ENCODE data around the gene MAP3K21.

The MAP3K21 gene

DNA sequence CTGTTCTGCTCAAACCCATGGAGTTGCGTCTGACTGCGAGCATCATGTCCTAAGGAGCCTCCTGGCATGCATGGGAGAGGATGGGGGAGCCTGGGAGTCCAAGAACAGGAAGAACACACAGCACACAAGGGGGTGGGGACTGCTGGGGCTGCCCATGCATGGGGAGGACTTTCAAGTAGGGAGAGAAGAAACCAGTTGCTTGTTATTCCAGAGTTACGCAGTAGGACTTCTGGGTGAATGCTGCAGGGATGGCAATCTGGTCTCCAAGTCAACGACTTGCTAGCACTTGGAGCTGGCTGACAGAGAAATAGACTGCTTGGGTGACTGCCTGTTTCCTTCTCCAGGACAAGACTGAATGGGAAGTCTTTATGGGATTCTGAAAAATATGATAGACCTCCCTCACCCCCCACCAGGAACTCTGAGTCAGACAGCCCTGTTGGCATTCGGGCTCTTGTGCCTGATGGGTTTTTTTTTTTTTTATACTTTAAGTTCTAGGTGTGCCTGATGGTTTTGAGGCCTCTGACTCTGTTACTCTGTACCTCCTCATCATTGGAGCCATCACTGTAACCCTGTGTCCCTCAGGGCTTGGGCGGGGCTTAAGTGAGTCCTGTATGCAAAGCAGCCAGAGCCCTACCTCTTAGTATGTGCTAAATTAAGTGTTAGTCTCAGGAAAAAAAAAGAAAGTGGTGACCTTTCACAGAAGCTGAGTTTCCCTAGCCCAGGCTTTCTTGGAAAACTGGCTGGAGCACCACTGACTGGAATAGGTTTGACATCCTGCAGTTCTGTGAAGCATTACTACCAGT is 30.3 kb downstream of the MAP3K21 start:
- DNase-seq (ENCODE audit: low read depth in 2 of 3, low spot score in 2 of 3) = no peak

DNA sequence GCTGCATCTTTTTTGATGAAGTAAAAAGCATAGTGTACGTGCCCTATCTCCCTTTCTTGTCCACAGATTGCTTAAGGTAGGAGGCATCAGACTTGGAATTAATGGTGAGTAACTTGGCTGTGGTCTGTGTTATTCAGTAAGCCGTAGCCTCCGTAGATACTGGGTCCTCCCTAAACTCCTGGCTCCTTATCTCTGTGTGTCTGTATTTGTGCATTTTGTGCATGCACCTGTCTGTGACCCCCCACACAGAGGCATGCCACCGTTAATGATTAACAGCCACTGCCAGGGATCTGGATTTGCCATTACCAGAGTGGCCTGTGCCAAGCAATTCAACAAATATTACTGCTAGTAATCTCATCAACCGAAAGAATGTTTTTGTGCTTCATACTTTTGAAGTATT is 31.9 kb downstream of the MAP3K21 start:
- DNase-seq (ENCODE audit: low read depth in 2 of 3, low spot score in 2 of 3) = no peak

DNA sequence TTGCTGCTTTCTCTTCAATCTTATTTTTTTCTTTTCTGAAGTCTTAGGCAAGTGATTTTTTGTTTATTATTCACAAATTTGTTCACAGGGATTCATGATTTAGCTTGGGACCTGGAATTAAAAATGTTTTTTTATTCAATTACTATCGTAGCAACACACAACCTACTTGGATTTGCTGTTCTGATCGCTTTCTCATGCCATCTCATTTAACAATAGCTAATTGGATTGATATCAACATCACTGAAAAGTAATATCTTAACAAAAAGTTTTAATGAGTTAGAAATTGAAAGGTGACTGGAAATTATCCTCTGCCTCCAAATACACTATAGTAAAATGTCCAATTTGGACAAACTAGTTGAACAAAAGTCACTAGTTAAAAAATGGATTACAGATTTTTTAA is 32.4 kb downstream of the MAP3K21 start:
- no peak for DNase-seq (ENCODE audit: low read depth in 2 of 3, low spot score in 2 of 3)

DNA sequence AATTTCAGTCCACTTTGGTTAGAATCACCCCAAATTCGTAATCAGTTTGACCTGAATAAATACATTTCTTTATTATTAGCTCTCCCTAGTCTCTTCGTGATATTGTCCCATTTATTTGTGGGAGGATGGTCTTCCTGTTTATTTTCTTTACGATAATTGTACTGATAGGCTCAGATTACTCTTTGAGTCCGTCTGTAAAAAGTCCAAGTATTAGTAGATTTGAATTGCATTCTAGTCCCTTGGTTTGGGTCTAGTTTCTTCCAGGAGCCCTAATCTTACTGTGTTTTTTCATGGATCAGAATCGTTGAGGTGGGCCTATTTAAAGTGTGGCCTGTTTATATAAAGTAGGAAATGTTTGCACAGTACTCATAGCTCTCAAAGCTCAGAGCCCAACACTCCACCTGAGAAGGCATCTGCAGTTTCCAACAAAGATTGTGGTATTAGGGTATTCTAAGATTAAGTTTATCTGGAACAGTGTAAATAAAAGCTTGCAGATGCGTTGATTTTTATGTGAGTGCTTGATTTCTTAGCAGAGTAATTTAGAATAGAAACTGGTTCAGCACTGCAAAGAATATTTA is 33.1 kb downstream of the MAP3K21 start:
- no peak for DNase-seq (ENCODE audit: low read depth in 2 of 3, low spot score in 2 of 3)

DNA sequence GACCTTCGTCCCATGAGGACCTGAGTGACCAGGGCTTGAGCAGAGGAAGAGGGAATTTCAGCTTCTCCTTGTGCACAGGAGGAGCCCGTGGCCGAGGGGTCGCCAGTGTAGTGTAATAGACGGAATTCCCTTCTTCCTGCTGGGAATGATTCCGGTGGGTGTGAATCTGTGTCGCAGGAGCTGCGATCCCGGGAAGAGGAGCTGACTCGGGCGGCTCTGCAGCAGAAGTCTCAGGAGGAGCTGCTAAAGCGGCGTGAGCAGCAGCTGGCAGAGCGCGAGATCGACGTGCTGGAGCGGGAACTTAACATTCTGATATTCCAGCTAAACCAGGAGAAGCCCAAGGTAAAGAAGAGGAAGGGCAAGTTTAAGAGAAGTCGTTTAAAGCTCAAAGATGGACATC is 34.4 kb downstream of the MAP3K21 start:
- no peak for DNase-seq (ENCODE audit: low read depth in 2 of 3, low spot score in 2 of 3)

DNA sequence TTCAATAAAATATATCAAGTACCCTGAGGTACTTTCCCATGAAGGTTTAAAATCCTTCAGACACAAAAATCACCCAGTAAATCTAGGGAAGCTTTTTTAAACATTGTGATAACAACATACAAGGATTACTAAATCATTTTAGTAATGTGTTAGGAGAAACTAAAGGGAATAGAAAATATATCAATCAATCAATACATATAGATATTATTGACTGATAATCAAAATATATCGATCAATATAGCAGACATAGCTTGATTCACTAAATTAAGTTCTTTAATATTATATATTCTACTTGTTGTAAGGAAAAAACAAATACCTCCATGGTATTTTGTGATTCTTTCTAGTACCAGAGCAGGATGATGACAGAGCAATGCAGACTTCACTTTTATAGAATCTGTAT is 35.2 kb downstream of the MAP3K21 start:
- DNase-seq (ENCODE audit: low read depth in 2 of 3, low spot score in 2 of 3) = no peak

DNA sequence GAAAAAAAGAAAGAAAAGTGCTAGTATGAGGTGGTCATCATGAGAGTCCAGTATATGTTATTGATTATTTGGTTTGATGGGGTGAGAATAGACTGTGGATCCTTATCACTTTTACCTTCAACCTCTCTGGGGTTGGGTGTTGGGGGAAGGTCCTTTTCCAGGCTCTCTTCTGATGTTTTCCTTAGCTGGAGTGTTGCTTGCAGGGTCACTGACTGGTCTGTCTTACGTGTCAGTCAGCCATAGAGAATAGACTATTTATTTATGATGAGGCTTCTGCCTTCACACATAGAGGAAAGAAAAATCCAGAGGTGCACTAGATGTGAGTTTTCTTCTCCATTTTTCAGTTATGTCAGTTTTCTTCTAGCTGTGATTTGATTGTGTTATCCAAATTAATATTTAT is 36.5 kb downstream of the MAP3K21 start:
- no peak for DNase-seq (ENCODE audit: low read depth in 2 of 3, low spot score in 2 of 3)

DNA sequence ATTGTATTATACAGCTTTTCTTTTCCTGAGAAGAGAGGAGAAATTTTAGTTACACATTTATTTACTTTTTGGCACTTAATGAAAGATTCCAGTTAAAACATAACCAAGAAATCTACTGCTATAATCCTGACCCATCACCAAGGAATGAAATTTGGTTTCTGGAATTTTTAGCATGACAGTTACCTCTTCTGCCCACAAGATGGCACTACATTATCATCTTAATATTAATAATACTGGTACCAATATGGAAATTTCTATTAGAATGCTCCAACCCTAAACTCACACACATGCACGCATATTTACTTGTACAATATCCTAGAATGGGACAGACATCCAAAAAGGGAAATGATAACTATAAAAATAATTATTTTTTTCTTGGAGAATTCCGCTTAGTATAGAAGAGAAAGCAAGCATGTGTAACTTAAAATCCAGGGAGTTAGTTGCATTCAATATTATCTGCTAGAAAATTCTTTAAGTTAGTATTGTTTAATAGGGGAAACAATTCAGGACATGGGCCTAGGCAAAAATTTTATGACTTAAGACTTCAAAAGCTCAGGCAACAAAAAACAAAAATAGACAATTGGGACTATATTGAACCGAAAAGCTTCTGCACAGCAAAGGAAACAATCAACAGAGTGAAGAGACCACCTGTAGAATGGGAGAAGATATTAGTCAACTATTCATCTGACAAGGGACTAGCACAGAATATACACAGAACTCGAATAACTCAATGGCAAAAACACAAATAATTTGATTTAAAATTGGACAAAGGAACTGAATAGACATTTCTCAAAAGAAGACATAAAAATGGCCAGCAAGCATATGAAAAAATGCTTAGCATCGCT is 37.4 kb downstream of the MAP3K21 start:
- DNase-seq (ENCODE audit: low read depth in 2 of 3, low spot score in 2 of 3) = no peak

DNA sequence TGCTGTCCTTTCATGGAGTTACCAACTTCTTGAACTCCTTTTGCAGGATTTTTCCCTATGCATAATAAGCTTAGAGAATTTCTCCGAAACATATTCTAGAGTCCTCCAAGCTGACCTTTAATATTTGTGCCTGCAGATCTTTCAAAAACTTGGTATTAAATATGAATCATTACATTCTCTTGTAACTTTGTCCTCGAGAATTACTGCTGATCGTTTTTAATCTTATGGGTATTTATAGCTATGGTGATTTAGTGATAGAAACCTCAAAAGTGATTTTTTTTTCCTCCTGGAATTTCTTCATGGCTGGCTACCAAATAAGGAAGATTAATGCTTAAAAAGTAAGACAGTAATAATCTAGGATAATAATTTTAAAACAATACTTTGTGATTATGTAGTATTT is 39.1 kb downstream of the MAP3K21 start:
- DNase-seq (ENCODE audit: low read depth in 2 of 3, low spot score in 2 of 3) = no peak

DNA sequence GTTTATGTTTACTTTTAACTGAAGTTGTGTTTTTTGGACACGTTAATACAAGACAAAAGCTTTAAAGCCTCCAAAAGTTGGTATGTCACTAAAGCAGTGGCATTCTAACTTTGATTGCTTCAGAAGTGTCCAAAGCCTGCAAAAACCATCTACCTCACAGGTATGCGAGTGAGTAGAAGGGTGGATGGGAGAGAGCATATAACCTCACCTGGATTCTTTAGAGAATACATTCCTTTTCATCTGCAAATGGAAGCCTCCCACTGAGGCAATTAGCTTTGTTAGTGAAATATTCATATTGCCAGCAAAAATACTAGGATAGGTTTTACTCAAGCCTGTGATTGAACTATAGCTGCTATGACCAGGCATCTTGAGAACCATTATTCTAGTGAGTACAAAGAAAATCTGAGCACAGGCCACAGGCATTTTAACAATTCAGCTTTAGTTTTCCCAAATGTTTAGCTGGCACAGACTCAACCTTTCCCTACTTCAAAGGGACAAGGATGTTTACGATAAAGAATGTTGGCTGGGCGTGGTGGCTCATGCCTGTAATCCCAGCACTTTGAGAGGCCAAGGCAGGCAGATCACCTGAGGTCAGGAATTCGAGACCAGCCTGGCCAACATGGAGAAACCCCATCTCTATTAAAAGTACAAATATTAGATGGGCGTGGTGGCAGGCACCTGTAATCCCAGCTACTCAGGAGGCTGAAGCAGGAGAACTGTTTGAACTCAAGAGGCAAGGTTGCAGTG is 39.7 kb downstream of the MAP3K21 start:
- no peak for DNase-seq (ENCODE audit: low read depth in 2 of 3, low spot score in 2 of 3)

DNA sequence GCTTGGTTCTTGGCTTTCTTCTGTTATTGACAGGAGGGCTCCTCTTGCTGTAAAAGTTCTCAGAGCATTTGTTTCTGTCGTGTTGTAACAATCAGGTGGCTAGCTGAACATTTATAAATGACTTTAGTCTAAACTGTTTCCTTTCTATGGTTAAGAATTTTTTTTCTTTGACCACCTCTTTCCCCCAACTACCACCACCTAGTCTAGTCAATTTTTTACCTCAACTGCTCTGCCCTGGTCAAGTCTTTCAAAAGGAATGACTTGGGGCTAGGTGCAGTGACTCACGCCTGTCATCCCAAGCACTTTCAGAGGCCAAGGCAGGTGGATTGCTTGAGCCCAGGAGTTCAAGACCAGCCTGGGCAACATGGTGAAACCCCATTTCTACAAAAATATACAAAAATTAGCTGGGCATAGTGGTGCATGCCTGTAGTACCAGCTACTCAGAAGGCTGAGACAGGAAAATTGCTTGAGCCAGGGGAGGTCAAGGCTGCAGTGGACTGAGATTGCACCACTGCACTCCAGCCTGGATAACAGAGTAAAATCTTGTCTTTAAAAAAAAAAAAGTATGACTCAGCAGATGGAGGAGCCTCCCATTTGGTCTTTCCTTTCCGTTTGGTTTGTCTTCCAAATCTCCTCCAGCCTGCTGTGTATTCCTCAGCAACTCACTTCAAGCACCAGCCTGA is 40.7 kb downstream of the MAP3K21 start:
- DNase-seq (ENCODE audit: low read depth in 2 of 3, low spot score in 2 of 3) = no peak

DNA sequence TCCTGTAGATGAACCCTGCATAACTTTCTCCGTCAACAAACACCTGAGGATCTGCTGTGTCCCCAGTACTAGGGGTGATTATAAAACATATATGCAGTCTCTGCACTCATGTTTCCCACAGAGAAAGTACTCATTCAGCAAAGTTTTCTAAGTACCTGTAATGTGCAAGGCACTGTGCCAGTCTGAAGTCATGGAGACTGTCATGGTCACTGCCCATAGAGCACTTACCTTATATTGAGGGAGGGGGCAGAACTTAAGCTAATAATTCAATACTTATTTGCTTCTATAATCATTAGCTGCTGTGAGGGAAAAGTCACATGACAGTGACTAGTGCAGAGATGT is 41.2 kb downstream of the MAP3K21 start:
- DNase-seq (ENCODE audit: low read depth in 2 of 3, low spot score in 2 of 3) = no peak

DNA sequence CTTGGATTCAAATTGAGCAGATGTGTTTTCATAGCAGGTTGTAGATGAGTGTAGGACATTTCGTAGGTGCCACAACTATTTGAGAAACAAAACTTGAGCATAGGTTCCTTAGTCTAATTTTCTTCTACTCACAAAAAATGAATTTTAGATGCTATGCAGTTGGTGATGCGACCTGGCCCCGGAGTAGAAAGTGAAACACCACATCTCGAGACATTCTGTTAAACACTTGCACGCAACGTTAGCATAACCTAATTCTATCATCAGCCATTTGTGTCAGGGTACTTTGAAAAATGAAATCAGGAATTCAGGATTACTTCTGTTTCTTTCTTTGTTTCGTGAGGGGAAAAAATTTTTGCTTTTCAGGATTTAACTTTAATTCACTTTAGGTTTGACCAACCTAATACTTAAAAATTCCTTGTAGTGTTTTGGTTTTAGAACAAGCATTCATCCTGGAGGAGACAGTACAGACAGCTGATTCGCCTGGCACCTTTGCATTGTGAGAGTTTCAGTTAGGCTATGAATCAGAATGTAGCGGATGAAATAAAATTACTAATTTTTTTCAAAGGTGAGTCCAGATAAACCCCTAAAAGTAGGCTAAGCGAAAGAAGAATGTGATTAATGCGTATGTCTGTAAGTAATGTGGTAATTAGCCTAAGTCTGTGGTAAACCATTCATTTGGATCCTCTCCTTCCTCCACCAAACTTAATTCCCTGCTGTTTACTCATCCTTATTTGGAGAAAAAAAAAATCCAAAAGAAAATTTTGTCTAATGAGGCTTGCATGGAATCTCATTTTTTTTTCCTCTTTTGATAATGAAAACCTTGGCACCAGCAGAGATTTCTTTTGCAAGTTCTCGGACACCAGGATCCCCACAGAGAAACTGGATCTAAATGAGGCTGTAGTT is 44.9 kb downstream of the MAP3K21 start:
- no peak for DNase-seq (ENCODE audit: low read depth in 2 of 3, low spot score in 2 of 3)

DNA sequence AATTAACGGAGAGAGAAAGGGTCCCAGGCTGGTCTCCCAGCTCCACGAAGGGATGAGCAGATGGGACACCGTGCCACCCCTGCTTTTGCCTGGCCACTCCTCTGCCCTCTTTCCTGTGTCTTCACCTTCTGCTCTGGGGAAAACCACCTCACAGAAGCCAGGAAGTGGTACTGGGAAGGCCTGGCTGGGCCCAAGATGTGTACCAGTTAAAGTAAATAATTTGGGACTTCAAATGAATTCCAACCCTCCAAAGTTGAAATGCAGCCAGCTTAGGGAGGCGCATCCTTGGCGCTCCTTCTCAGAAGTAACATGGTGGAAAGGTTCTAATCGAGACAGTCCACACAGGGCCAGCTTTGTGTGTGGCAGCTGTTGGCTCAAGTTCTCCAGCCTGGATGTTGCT is 45.7 kb downstream of the MAP3K21 start:
- no peak for DNase-seq (ENCODE audit: low read depth in 2 of 3, low spot score in 2 of 3)

DNA sequence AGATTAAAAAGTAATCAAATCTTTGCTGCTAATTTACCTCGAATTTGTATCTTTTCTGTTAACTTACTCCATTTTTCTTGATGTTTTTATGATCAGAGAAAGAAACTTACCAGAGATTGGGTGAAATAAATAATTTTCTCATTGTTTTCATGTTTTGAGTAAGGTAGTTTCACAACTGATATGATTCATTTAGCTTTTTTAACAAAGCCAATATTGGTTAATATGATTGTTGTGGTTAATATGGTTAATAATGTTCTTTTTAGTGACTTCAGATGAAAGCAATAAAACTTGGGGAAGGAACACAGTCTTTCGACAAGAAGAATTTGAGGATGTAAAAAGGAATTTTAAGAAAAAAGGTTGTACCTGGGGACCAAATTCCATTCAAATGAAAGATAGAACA is 48.1 kb downstream of the MAP3K21 start:
- no peak for DNase-seq (ENCODE audit: low read depth in 2 of 3, low spot score in 2 of 3)

DNA sequence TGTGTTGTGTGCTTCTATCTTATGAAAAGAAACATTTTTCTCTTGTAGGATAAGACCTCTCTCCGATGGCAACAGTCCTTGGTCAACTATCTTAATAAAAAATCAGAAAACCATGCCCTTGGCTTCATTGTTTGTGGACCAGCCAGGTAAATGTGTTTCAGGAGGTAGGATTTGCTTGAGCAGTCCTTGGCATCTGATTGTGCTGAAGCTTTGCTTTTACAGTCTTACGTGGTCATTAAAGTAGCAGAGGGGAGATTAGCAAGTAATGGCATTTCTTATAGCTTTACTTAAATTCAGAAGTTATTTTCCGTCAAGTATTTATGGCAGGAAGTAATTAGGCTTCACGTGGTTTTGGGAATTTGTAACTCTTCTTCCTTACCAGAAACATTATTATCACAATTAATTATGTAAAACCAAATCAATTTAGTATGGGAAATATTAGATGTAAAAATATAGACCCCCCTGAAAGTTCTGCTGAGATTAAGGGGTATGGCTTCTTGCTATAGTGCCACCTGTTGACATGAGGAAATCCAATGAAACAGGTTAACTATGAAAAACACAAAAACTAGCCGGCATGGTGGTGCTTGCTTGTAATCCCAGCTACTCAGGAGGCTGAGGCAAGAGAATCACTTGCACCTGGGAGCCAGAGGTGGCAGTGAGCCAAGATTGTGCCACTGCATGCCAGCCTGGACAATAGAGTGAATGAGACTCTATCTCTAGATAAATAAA is 49.0 kb downstream of the MAP3K21 start:
- DNase-seq (ENCODE audit: low read depth in 2 of 3, low spot score in 2 of 3) = no peak

DNA sequence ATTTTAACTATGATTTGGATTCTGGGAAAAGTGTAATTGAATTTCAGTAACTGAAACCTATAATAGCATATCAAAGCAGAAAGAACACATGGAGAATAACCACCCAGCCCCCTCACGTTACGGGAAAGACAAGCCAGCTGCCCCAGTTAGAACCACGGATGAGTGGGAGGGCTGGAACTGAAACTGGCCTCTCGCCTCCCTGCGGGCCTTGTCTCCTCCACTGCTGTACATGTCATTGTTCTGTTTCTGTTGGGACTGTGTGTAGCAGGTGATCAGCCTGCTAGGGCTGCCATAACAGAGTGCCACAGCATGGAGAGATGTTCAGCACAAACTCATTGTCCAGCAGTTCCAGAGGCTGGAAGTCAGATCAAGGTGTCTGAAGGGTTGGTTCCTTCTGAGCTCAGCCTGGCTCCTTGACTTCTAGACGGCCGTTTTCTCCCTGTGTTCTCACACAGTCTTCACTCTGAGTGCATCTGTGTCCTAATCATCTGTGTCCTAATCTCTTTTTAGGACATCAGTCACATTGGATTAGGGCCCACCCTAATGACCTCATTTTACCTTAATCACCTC is 52.4 kb downstream of the MAP3K21 start:
- DNase-seq (ENCODE audit: low read depth in 2 of 3, low spot score in 2 of 3) = no peak

DNA sequence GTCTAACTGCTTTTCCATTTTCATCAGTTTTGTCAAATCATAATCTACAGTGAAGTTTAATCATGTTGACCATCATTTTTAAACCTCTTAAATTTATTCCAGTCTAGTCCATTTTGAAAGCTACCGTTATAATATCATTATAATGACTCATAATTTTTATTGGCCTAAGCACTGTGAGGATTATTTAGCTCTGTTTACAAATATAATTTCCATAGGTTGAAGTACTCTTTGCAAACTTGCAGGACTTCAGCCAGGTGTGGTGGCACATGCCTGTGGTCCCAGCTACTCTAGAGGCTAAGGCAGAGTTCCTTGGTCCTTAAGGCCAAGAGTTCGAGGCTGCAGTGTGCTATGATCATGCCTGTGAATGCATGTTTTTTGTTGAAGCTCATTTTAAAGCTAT is 54.3 kb downstream of the MAP3K21 start:
- no peak for DNase-seq (ENCODE audit: low read depth in 2 of 3, low spot score in 2 of 3)

DNA sequence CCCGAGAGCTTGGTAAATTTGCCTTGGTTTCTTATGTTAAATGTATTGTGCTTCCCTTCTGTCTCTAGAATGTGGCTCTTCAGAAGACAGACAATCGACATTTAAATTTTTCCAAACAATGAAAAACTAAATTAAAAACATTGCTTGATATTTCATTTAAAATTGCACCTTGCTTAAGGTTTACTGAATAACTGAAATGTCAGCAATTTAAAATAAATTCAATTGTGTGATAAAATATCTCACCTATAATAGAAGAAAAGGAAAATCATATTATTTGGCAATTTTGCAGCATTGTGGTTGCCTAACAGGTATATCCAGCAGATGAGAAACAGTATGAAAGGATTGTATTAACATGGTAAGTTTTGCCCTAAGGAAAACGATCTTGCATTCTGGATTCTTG is 56.5 kb downstream of the MAP3K21 start:
- no peak for DNase-seq (ENCODE audit: low read depth in 2 of 3, low spot score in 2 of 3)

All from activated CD8-positive, alpha-beta memory T cell treated with anti-CD3 and anti-CD28 coated beads for 48 hours (primary cell).